HEK293 (cell line): ENCODE data around the gene ATP10A.

Source experiments
- CTCF ChIA-PET: fragments of 350-600 bp; formaldehyde crosslinking; extraction: SDS; loops from one replicate; lab custom pipeline; 2021; ENCODE audit warnings: antibody characterized with exemption; lab: Yijun Ruan, JAX
- POLR2A ChIA-PET: fragments of 300-600 bp; formaldehyde crosslinking; extraction: SDS; loops from one replicate; lab custom pipeline; 2020; ENCODE audit warnings: antibody characterized with exemption, inconsistent platforms; lab: Yijun Ruan, JAX
- H3K27ac ChIP-seq: fragments of 200-500 bp; sonication (Bioruptor generic); 2 replicates; pipeline ENCODE4 v1.5.1; 2014; ENCODE audit warnings: low read depth, low read length, control low read depth, inconsistent platforms; ENCODE audit errors: extremely low read depth
- H3K36me3 ChIP-seq, 2 experiments: fragments of 200-500 bp in 1 of 2; sonication (Bioruptor generic) in 1 of 2; 1 replicate in 1 of 2; 2 replicates in 1 of 2; pipeline ENCODE4 v1.5.1; 2014 to 2017; ENCODE audit warnings: inconsistent platforms in 2 of 2, low read length in 2 of 2; ENCODE audit not compliant: control insufficient read depth in 2 of 2, insufficient read depth in 1 of 2
- H3K4me1 ChIP-seq: fragments of 200-500 bp; sonication (Bioruptor generic); 2 replicates; pipeline ENCODE4 v1.5.1; 2014; ENCODE audit warnings: mild to moderate bottlenecking, low read length, inconsistent platforms; ENCODE audit not compliant: control insufficient read depth, insufficient read depth
- H3K4me3 ChIP-seq: 2 replicates; pipeline ENCODE4 v1.5.1; 2011; ENCODE audit warnings: low read depth, mild to moderate bottlenecking, control low read depth, low read length, moderate library complexity
- H3K9me3 ChIP-seq: fragments of 200-500 bp; sonication (Bioruptor generic); 2 replicates; pipeline ENCODE4 v1.5.1; 2014; ENCODE audit warnings: low read depth, low read length, inconsistent platforms; ENCODE audit not compliant: control insufficient read depth, insufficient read depth
- EGR2 ChIP-seq: fragments of 450-650 bp; formaldehyde crosslinking; IDR thresholded peaks from 2 replicates; pipeline ENCODE4 v1.5.1; 2016; ENCODE audit warnings: low read depth, missing biosample characterization, missing genetic modification characterization
- GLI2 ChIP-seq: fragments of 450-650 bp; formaldehyde crosslinking; IDR thresholded peaks from 2 replicates; pipeline ENCODE4; 2017; ENCODE audit warnings: missing biosample characterization, missing genetic modification characterization, low read depth, borderline replicate concordance
- HOXA7 ChIP-seq: sonication (generic); formaldehyde crosslinking; IDR thresholded peaks from 2 replicates; pipeline ENCODE4 v1.8.1; 2022; ENCODE audit warnings: missing genetic modification reagents, borderline replicate concordance
- KLF10 ChIP-seq: fragments of 450-650 bp; IDR thresholded peaks from 2 replicates; pipeline ENCODE4 v1.5.1; 2018; ENCODE audit warnings: missing biosample characterization, mild to moderate bottlenecking, missing genetic modification characterization
- MEIS1 ChIP-seq: sonication (generic); formaldehyde crosslinking; IDR thresholded peaks from 2 replicates; pipeline ENCODE4 v1.8.1; 2022; ENCODE audit warnings: missing genetic modification reagents, mild to moderate bottlenecking, borderline replicate concordance
- RBAK ChIP-seq: fragments of 450-650 bp; formaldehyde crosslinking; IDR thresholded peaks from 2 replicates; pipeline ENCODE4 v1.5.1; 2016; ENCODE audit warnings: missing biosample characterization, missing genetic modification characterization
- ZFHX2 ChIP-seq: fragments of 450-650 bp; formaldehyde crosslinking; conservative IDR thresholded peaks from 2 replicates; pipeline ENCODE4 v1.5.1; 2016; ENCODE audit warnings: missing biosample characterization, missing genetic modification characterization
- ZNF140 ChIP-seq: fragments of 450-650 bp; formaldehyde crosslinking; IDR thresholded peaks from 2 replicates; pipeline ENCODE4 v1.5.1; 2016; ENCODE audit warnings: missing biosample characterization, missing genetic modification characterization
- ZNF157 ChIP-seq: fragments of 450-650 bp; formaldehyde crosslinking; IDR thresholded peaks from 2 replicates; pipeline ENCODE4 v1.5.1; 2016; ENCODE audit warnings: missing biosample characterization, missing genetic modification characterization
- ZNF24 ChIP-seq: fragments of 450-650 bp; formaldehyde crosslinking; IDR thresholded peaks from 2 replicates; pipeline ENCODE4 v1.5.1; 2016; ENCODE audit warnings: missing biosample characterization, missing genetic modification characterization
- ZNF26 ChIP-seq: fragments of 450-650 bp; formaldehyde crosslinking; IDR thresholded peaks from 2 replicates; pipeline ENCODE4 v1.5.1; 2016; ENCODE audit warnings: missing biosample characterization, missing genetic modification characterization
- ZNF274 ChIP-seq, 2 experiments: fragments of 200-500 bp in 1 of 2; fragments of 450-650 bp in 1 of 2; sonication (Bioruptor generic) in 1 of 2; formaldehyde crosslinking in 1 of 2; IDR thresholded peaks; 2 replicates each; pipeline versions ENCODE4 v1.5.1 to v1.6.1; 2014 to 2016; ENCODE audit warnings: borderline replicate concordance in 1 of 2, inconsistent platforms in 1 of 2, low read length in 1 of 2, missing biosample characterization in 1 of 2, missing genetic modification characterization in 1 of 2
- ZNF324 ChIP-seq: fragments of 450-650 bp; formaldehyde crosslinking; IDR thresholded peaks from 2 replicates; pipeline ENCODE4 v1.5.1; 2016; ENCODE audit warnings: missing biosample characterization, missing genetic modification characterization
- ZNF354C ChIP-seq: fragments of 450-650 bp; formaldehyde crosslinking; IDR thresholded peaks from 2 replicates; pipeline ENCODE4 v1.5.1; 2016; ENCODE audit warnings: missing biosample characterization, missing genetic modification characterization, low read depth, borderline replicate concordance
- ZNF394 ChIP-seq: fragments of 450-650 bp; formaldehyde crosslinking; IDR thresholded peaks from 2 replicates; pipeline ENCODE4 v1.5.1; 2016; ENCODE audit warnings: missing biosample characterization, missing genetic modification characterization, mild to moderate bottlenecking, moderate library complexity, borderline replicate concordance
- ZNF398 ChIP-seq: fragments of 450-650 bp; formaldehyde crosslinking; IDR thresholded peaks from 2 replicates; pipeline ENCODE4 v1.5.1; 2017; ENCODE audit warnings: missing biosample characterization, missing genetic modification characterization
- ZNF501 ChIP-seq: fragments of 450-650 bp; formaldehyde crosslinking; IDR thresholded peaks from 2 replicates; pipeline ENCODE4 v1.5.1; 2016; ENCODE audit warnings: missing biosample characterization, missing genetic modification characterization
- ZNF521 ChIP-seq: fragments of 450-650 bp; formaldehyde crosslinking; IDR thresholded peaks from 2 replicates; pipeline ENCODE4 v1.5.1; 2017; ENCODE audit warnings: missing biosample characterization, mild to moderate bottlenecking, missing genetic modification characterization
- ZNF544 ChIP-seq: fragments of 450-650 bp; formaldehyde crosslinking; IDR thresholded peaks from 2 replicates; pipeline ENCODE4 v1.5.0; 2017; ENCODE audit warnings: missing biosample characterization, missing genetic modification characterization
- ZNF560 ChIP-seq: fragments of 450-650 bp; formaldehyde crosslinking; IDR thresholded peaks from 2 replicates; pipeline ENCODE4 v1.5.1; 2017; ENCODE audit warnings: missing biosample characterization, missing genetic modification characterization, borderline replicate concordance
- ZNF610 ChIP-seq: fragments of 450-650 bp; formaldehyde crosslinking; IDR thresholded peaks from 2 replicates; pipeline ENCODE4 v1.5.1; 2016; ENCODE audit warnings: missing biosample characterization, missing genetic modification characterization, borderline replicate concordance
- ZNF639 ChIP-seq: fragments of 450-650 bp; formaldehyde crosslinking; IDR thresholded peaks from 2 replicates; pipeline ENCODE4 v1.5.1; 2016; ENCODE audit warnings: missing biosample characterization, missing genetic modification characterization
- ZNF645 ChIP-seq: fragments of 450-650 bp; formaldehyde crosslinking; IDR thresholded peaks from 2 replicates; pipeline ENCODE4; 2016; ENCODE audit warnings: missing biosample characterization, missing genetic modification characterization
- ZNF660 ChIP-seq: fragments of 450-650 bp; IDR thresholded peaks from 2 replicates; pipeline ENCODE4 v1.5.1; 2018; ENCODE audit warnings: missing biosample characterization, mild to moderate bottlenecking, missing genetic modification characterization
- ZNF792 ChIP-seq: fragments of 450-650 bp; formaldehyde crosslinking; IDR thresholded peaks from 2 replicates; pipeline ENCODE4 v1.5.1; 2016; ENCODE audit warnings: missing biosample characterization, missing genetic modification characterization
- ZSCAN4 ChIP-seq: fragments of 450-650 bp; formaldehyde crosslinking; IDR thresholded peaks from 2 replicates; pipeline ENCODE4 v1.5.1; 2017; ENCODE audit warnings: missing biosample characterization, missing genetic modification characterization

ATP10A gene

GRCh38 chr15:25705433-25706115 lies 157.6 kb downstream of the ATP10A start:
- no peaks in the 10 kb centered on the region for H3K4me1 ChIP-seq
- no peaks in the 10 kb centered on the region for H3K36me3 ChIP-seq
- no peak overlapping the region for H3K4me3 ChIP-seq
- H3K27ac ChIP-seq = no peak overlapping the region
- TF ChIP-seq ZNF26 = no peak
- TF ChIP-seq GLI2 (tag by site-specific recombination) = no peak
- TF ChIP-seq ZNF639 = no peak
- TF ChIP-seq ZNF660 = no peak
- no peak for TF ChIP-seq ZNF645 (tag by site-specific recombination)
- no peak for TF ChIP-seq MEIS1 (CRISPR knock-in tag)
- TF ChIP-seq ZNF544 (tag by site-specific recombination) = no peak
- no peak for TF ChIP-seq ZNF792 (tag by site-specific recombination)
- peak; percentile 82 for TF ChIP-seq EGR2 (tag by site-specific recombination)
- peak; percentile 66 for TF ChIP-seq ZFHX2 (tag by site-specific recombination)
- TF ChIP-seq ZNF24 (tag by site-specific recombination) = no peak
- TF ChIP-seq ZNF521 (tag by site-specific recombination) = no peak
- TF ChIP-seq KLF10 (tag by site-specific recombination) = no peak
- TF ChIP-seq ZNF274 (IDR thresholded peaks at IDR 0.05; ENCODE audit: low read length) = no peak
- TF ChIP-seq ZNF274 (tag by site-specific recombination; IDR thresholded peaks at IDR 0.05; ENCODE audit: borderline replicate concordance) = no peak
- no peak for TF ChIP-seq ZNF354C (tag by site-specific recombination)
- H3K9me3 ChIP-seq = no peaks in the 10 kb centered on the region
- CTCF ChIA-PET = no interaction called here
- POLR2A ChIA-PET = no interaction called here

- ChIA-PET CTCF (no interaction called here), POLR2A (no interaction called here)
- Histone ChIP-seq H3K36me3 (no peaks in the 10 kb centered on the region), H3K27ac (no peak overlapping the region), H3K4me3 (no peak overlapping the region), H3K9me3 (no peaks in the 10 kb centered on the region), H3K4me1 (no peaks in the 10 kb centered on the region)
- no peak for TF ChIP-seq ZNF610 (tag by site-specific recombination)
- TF ChIP-seq ZSCAN4 (tag by site-specific recombination) = no peak
- TF ChIP-seq ZNF140 = no peak
- no peak for TF ChIP-seq ZNF394 (tag by site-specific recombination)
- no peak for TF ChIP-seq ZNF639
- no peak for TF ChIP-seq ZNF398
- TF ChIP-seq ZNF501 (tag by site-specific recombination) = no peak
- no peak for TF ChIP-seq HOXA7 (CRISPR knock-in tag)
- TF ChIP-seq RBAK (tag by site-specific recombination) = no peak
- TF ChIP-seq ZNF324 (tag by site-specific recombination) = no peak
- no peak for TF ChIP-seq ZNF157 (tag by site-specific recombination)
- TF ChIP-seq ZNF560 (tag by site-specific recombination) = no peak
These were observed 159.4 kb downstream of the ATP10A start for GRCh38 chr15:25703726-25704125.
